Activated CD4-positive, alpha-beta T cell treated with anti-CD3 and anti-CD28 coated beads, Interleukin-2, amount 50 U/mL, for 48 hours (primary cell): ENCODE results near the gene BIRC2.
A peak's percentile ranks its signal among the peaks of the same experiment; 100 is the strongest.
"Not testable (repeated sequence)": the region's sequence is repeated elsewhere in the genome, so short reads cannot be mapped to it uniquely, and the experiment has no call there.

ENCODE experiments used
- DNase-seq, 2 experiments: peaks; one replicate each; pipeline ENCODE4 v3.0.0-alpha.2; 2020

The BIRC2 gene

GRCh38 chr11:102346748-102347461 lies at the start of gene BIRC2:
TSS of gene BIRC2 (plus strand) at chr11:102347214. CDS start at chr11:102349855, 2,641 bp downstream.
- DNase-seq, result peak; percentile 95

DNA sequence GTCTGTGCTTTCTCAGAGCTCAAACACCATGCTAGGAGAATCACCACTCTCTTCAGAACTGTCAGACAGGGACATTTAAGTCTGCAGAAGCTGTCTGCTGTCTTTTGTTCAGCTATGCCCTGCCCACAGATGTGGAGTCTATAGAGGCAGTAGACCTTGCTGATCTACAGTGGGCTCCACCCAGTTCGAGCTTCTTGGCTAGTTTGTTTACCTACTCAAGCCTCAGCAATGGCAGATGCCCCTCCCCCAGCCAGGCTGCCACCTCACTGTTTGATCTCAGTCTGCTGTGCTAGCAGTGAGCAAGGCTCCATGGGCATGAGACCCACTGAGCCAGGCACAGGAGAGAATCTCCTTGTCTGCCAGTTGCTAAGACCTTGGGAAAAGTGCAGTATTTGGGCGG lies 46.2 kb upstream of the BIRC2 start:
- DNase-seq, result not testable (repeated sequence)

- no peak for DNase-seq
Measured at GRCh38 chr11:102302241-102302640, 44.8 kb upstream of the BIRC2 start.

GRCh38 chr11:102304686-102305085 lies 42.3 kb upstream of the BIRC2 start:
- DNase-seq, result no peak

- no peak for DNase-seq
Measured at GRCh38 chr11:102305352-102306047, 41.5 kb upstream of the BIRC2 start.

- no peak for DNase-seq
Measured at GRCh38 chr11:102306048-102306597, 40.9 kb upstream of the BIRC2 start.

- no peak for DNase-seq
Measured at GRCh38 chr11:102306817-102307726, 39.9 kb upstream of the BIRC2 start.

DNA sequence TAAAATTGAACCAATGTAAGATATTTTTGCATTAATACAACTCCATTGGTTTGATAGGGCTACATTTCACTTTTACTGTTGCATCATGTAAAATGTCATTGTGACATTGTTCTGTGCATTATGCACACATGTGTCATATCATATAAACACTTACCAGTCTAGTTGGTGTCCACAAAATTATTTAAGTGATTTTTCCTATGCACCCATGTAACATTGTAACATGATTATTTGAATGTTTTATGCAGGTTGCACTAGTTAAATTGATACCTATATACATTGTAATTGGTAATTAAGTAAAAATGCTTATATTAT lies 39.3 kb upstream of the BIRC2 start:
- DNase-seq, result no peak

- DNase-seq, result no peak
Measured at GRCh38 chr11:102309621-102310541, 37.1 kb upstream of the BIRC2 start.

- no peak for DNase-seq
Measured at GRCh38 chr11:102312667-102313066, 34.3 kb upstream of the BIRC2 start.

DNA sequence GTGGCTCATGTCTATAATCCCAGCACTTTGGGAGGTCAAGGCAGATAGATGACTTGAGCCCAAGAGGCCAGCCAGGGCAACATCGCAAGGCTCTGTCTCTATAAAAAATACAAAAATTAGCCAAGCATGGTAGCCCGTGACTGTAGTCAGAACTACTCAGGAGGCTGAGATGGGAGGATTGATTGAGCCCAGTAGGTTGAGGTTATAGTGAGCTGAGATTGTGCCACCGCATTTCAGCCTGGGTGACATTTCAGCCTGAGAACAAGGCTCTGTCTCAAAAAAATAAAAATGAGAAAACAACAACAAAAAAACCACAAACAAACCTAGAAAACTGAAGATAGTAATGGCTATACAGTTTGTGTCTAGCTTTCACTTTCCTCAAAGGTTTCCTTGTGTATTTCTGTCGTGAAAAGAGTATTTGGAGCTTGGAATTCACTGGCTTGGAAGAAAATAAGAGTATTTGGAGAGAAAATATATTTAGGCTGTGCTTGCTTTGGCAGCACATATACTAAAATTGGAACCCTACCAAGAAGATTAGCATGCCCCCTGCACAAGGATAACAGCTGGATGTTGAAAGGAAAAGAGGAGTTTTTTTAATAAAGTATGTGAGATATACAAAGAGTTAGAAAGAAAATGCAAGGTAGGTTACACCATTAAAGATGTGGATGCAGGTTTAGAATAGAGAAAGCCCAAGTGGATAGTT lies 33.6 kb upstream of the BIRC2 start:
- DNase-seq, result no peak

GRCh38 chr11:102314784-102315183 lies 32.2 kb upstream of the BIRC2 start:
- DNase-seq, result no peak

- DNase-seq, result no peak
Measured at GRCh38 chr11:102316346-102316904, 30.6 kb upstream of the BIRC2 start.

DNA sequence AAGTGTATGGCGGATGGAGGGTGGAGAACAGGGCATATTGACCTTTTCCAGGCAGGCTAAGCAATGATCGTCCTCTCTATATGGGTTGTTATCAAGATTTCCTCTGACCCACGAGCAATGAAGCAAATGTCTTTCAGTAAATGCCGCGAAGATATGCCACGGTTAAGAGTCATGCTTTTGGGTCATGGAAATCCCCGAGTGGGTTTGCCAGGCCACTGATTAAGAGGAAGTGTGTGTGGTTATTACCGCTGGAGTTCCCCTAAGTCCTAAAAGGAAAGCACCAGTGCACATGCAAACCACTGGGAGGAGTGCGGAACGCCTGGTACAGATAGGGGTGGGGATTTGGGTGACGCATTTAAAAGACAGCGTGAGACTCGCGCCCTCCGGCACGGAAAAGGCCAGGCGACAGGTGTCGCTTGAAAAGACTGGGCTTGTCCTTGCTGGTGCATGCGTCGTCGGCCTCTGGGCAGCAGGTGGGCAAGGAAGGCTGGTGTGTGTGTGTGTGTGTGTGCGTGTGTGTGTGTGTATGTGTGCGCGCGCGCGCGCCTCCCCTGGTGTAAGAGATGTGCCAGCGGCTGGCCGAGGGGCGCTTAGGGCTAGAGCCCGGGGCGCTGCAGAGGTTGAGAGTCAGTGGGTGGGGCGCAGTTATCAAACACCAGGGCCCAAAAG lies 29.8 kb upstream of the BIRC2 start, which contains the start of gene BIRC3:
Gene BIRC3 (plus strand): TSS at position 386 of the 669 bp plus-strand sequence. CDS start 7,026 bp downstream, outside the sequence.
- DNase-seq, result peak; percentile 88 to 91

- no peak for DNase-seq
Measured at GRCh38 chr11:102317768-102318103, 29.3 kb upstream of the BIRC2 start.

GRCh38 chr11:102318469-102318868 lies 28.5 kb upstream of the BIRC2 start:
- DNase-seq, result peak; percentile 60 to 72

DNA sequence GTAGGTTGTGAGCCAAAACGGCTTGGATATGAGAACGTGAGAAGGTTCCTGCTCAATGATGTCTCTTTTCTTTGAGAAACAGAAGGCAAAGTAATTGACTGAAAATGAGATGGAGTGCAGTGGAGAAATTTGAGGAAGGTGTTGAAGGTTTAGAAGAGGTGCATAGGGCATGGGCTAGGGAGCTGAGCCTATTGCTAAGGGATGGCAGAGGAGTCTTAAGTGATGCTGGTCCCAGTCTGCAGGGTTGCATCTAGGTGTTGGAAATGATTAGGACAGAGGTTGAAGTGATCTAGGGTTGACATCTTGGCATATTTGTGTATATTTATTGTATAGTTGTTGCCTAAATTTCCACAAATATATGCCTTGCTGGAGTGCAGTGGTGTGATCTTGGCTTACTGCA lies 27.5 kb upstream of the BIRC2 start:
- no peak for DNase-seq

- no peak for DNase-seq
Measured at GRCh38 chr11:102320188-102320587, 26.8 kb upstream of the BIRC2 start.

- no peak for DNase-seq
Measured at GRCh38 chr11:102320679-102321078, 26.3 kb upstream of the BIRC2 start.

DNA sequence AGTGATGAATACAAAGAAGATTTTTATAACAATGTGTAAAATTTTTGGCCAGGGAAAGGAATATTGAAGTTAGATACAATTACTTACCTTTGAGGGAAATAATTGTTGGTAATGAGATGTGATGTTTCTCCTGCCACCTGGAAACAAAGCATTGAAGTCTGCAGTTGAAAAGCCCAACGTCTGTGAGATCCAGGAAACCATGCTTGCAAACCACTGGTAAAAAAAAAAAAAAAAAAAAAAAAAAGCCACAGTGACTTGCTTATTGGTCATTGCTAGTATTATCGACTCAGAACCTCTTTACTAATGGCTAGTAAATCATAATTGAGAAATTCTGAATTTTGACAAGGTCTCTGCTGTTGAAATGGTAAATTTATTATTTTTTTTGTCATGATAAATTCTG lies 24.5 kb upstream of the BIRC2 start:
- no peak for DNase-seq
